HuH-7 (cell line): ENCODE data around the gene DSC3.
"Not testable (repeated sequence)": the region's sequence is repeated elsewhere in the genome, so short reads cannot be mapped to it uniquely, and the experiment has no call there.

Source experiments
- DNase-seq: peaks from one replicate; pipeline ENCODE4 v3.0.0; 2011; ENCODE audit warnings: low spot score

The DSC3 gene

GRCh38 chr18:31041271-31042083, 1.1 kb downstream of the DSC3 start:
- no peak for DNase-seq

GRCh38 chr18:31040686-31041270, 1.8 kb downstream of the DSC3 start:
- DNase-seq, result no peak

- no peak for DNase-seq
Measured at GRCh38 chr18:31039426-31039825, 3.1 kb downstream of the DSC3 start.

- not testable (repeated sequence) for DNase-seq
Measured at GRCh38 chr18:31037686-31038085, 4.9 kb downstream of the DSC3 start.

GRCh38 chr18:31034541-31034940, 8.0 kb downstream of the DSC3 start:
- DNase-seq, result no peak

GRCh38 chr18:31030574-31031278, 11.8 kb downstream of the DSC3 start:
- DNase-seq, result no peak

GRCh38 chr18:31015715-31016434, 26.7 kb downstream of the DSC3 start:
- no peak for DNase-seq

- not testable (repeated sequence) for DNase-seq
Measured at GRCh38 chr18:31011455-31011854, 31.1 kb downstream of the DSC3 start.

GRCh38 chr18:31010601-31011000, 31.9 kb downstream of the DSC3 start:
- no peak for DNase-seq

- no peak for DNase-seq
Measured at GRCh38 chr18:30999887-31000628, 42.5 kb downstream of the DSC3 start.

GRCh38 chr18:30999186-30999585, 43.4 kb downstream of the DSC3 start:
- no peak for DNase-seq

- no peak for DNase-seq
Measured at GRCh38 chr18:30997223-30997622, 45.3 kb downstream of the DSC3 start.

GRCh38 chr18:30992231-30992630, 50.3 kb downstream of the DSC3 start:
- no peak for DNase-seq

- no peak for DNase-seq
Measured at GRCh38 chr18:30991397-30991796, 51.1 kb downstream of the DSC3 start.

GRCh38 chr18:30989141-30989540, 53.4 kb downstream of the DSC3 start:
- no peak for DNase-seq

GRCh38 chr18:30988440-30988839, 54.1 kb downstream of the DSC3 start:
- DNase-seq, result no peak

- DNase-seq, result no peak
Measured at GRCh38 chr18:30987467-30988241, 54.9 kb downstream of the DSC3 start.

GRCh38 chr18:30985753-30986152, 56.8 kb downstream of the DSC3 start:
- no peak for DNase-seq

- DNase-seq, result no peak
Measured at GRCh38 chr18:30982285-30982992, 60.1 kb downstream of the DSC3 start.

GRCh38 chr18:30978091-30978490, 64.5 kb downstream of the DSC3 start:
- DNase-seq, result not testable (repeated sequence)
